H9 (cell line): Measurements from ENCODE around the gene CEP68. TPM values are rescaled to one million over a fixed set of nuclear protein-coding genes. Genes with fewer than 3 reads are reported as not detected.

Experiments
- DNase-seq: peaks from one replicate; pipeline ENCODE4 v3.0.0-alpha.2; 2017
- H2AFZ ChIP-seq: one replicate; pipeline ENCODE4 v1.6.1; 2013; ENCODE audit warnings: mild to moderate bottlenecking, low read length, control low read depth, moderate library complexity
- H2AK5ac ChIP-seq: 2 replicates; pipeline ENCODE4 v1.6.1; 2013; ENCODE audit warnings: low read length, control low read depth, mixed read lengths; ENCODE audit not compliant: insufficient read length
- H2BK120ac ChIP-seq: one replicate; pipeline ENCODE4 v1.6.1; 2013; ENCODE audit warnings: low read depth, mild to moderate bottlenecking, low read length, control low read depth, inconsistent platforms; ENCODE audit not compliant: poor library complexity, severe bottlenecking
- H2BK12ac ChIP-seq: 2 replicates; pipeline ENCODE4 v1.6.1; 2013; ENCODE audit warnings: low read length, control low read depth, mixed read lengths, low read depth; ENCODE audit not compliant: insufficient read length
- H2BK15ac ChIP-seq: 2 replicates; pipeline ENCODE4 v1.6.1; 2013; ENCODE audit warnings: low read depth, low read length, control low read depth
- H2BK20ac ChIP-seq: one replicate; pipeline ENCODE4 v1.6.1; 2013; ENCODE audit warnings: low read depth, mild to moderate bottlenecking, low read length, control low read depth, inconsistent platforms; ENCODE audit not compliant: poor library complexity, severe bottlenecking
- H2BK5ac ChIP-seq: 2 replicates; pipeline ENCODE4 v1.6.1; 2013; ENCODE audit warnings: low read length, control low read depth, mixed read lengths; ENCODE audit not compliant: insufficient read length
- H3K14ac ChIP-seq: 2 replicates; pipeline ENCODE4 v1.6.1; 2013; ENCODE audit warnings: low read length, control low read depth; ENCODE audit not compliant: insufficient read depth
- H3K18ac ChIP-seq: 2 replicates; pipeline ENCODE4 v1.6.1; 2013; ENCODE audit warnings: low read depth, mild to moderate bottlenecking, mixed read lengths, low read length, control low read depth; ENCODE audit not compliant: insufficient read length
- H3K23ac ChIP-seq: 2 replicates; pipeline ENCODE4 v1.6.1; 2013; ENCODE audit warnings: low read length, control low read depth, mixed read lengths, low read depth; ENCODE audit not compliant: insufficient read length
- H3K23me2 ChIP-seq: 2 replicates; pipeline ENCODE4 v1.6.1; 2013; ENCODE audit warnings: low read depth, mild to moderate bottlenecking, mixed read lengths, low read length, control low read depth; ENCODE audit not compliant: insufficient read length, poor library complexity, severe bottlenecking
- H3K27ac ChIP-seq: 2 replicates; pipeline ENCODE4 v1.5.1; 2013; ENCODE audit warnings: low read length, control low read depth, mixed read lengths, low read depth; ENCODE audit not compliant: insufficient read length
- H3K27me3 ChIP-seq: 2 replicates; pipeline ENCODE4 v1.6.1; 2013; ENCODE audit warnings: low read length, control low read depth, inconsistent platforms; ENCODE audit not compliant: insufficient read depth
- H3K4ac ChIP-seq: 2 replicates; pipeline ENCODE4 v1.6.1; 2013; ENCODE audit warnings: low read depth, mild to moderate bottlenecking, control low read depth, inconsistent platforms, low read length, moderate library complexity
- H3K4me1 ChIP-seq: 2 replicates; pipeline ENCODE4 v1.6.1; 2013; ENCODE audit warnings: low read length, control low read depth, inconsistent platforms; ENCODE audit not compliant: insufficient read depth
- H3K4me2 ChIP-seq: 2 replicates; pipeline ENCODE4 v1.6.1; 2013; ENCODE audit warnings: low read length, control low read depth, mixed read lengths; ENCODE audit not compliant: insufficient read length, insufficient read depth
- H3K56ac ChIP-seq: 2 replicates; pipeline ENCODE4 v1.6.1; 2013; ENCODE audit warnings: low read depth, mild to moderate bottlenecking, mixed read lengths, low read length, control low read depth; ENCODE audit not compliant: insufficient read length
- H3K79me1 ChIP-seq: 2 replicates; pipeline ENCODE4 v1.6.1; 2013; ENCODE audit warnings: low read depth, mild to moderate bottlenecking, moderate library complexity, low read length, control low read depth, inconsistent platforms; ENCODE audit not compliant: insufficient read depth, poor library complexity, severe bottlenecking
- H3K79me2 ChIP-seq: 2 replicates; pipeline ENCODE4 v1.6.1; 2013; ENCODE audit warnings: low read length, control low read depth, inconsistent platforms; ENCODE audit not compliant: insufficient read depth
- H3K9ac ChIP-seq: 2 replicates; pipeline ENCODE4 v1.6.1; 2013; ENCODE audit warnings: low read length, control low read depth, mixed read lengths; ENCODE audit not compliant: insufficient read length; ENCODE audit errors: extremely low read depth
- H3K9me3 ChIP-seq: one replicate; pipeline ENCODE4 v1.6.1; 2013; ENCODE audit warnings: low read depth, low read length, inconsistent platforms; ENCODE audit not compliant: control insufficient read depth
- H3T11ph ChIP-seq: one replicate; pipeline ENCODE4 v1.6.1; 2013; ENCODE audit warnings: mild to moderate bottlenecking, low read length, control low read depth, inconsistent platforms
- H4K20me1 ChIP-seq: one replicate; pipeline ENCODE4 v1.6.1; 2013; ENCODE audit not compliant: control insufficient read depth, insufficient read length, insufficient read depth
- H4K5ac ChIP-seq: 2 replicates; pipeline ENCODE4 v1.6.1; 2013; ENCODE audit warnings: low read depth, mild to moderate bottlenecking, mixed read lengths, low read length, control low read depth; ENCODE audit not compliant: insufficient read length
- H4K8ac ChIP-seq: replicated peaks from 2 replicates; pipeline ENCODE4 v1.6.1; 2013; ENCODE audit warnings: low read length, control low read depth, mixed read lengths, low read depth; ENCODE audit not compliant: insufficient read length
- H4K91ac ChIP-seq: 2 replicates; pipeline ENCODE4 v1.6.1; 2013; ENCODE audit warnings: low read depth, mild to moderate bottlenecking, moderate library complexity, mixed read lengths, low read length, control low read depth; ENCODE audit not compliant: insufficient read length
- H3K27ac Mint-ChIP-seq, 3 experiments: 2 replicates in 2 of 3; 3 replicates in 1 of 3; pipeline ENCODE4 v1.8.0; 2020 to 2021; ENCODE audit warnings: mixed read lengths in 3 of 3, mild to moderate bottlenecking in 1 of 3, moderate library complexity in 1 of 3
- H3K27me3 Mint-ChIP-seq: 2 replicates; pipeline ENCODE4 v1.8.0; 2021; ENCODE audit warnings: low read depth, mild to moderate bottlenecking, moderate library complexity, mixed read lengths
- H3K36me3 Mint-ChIP-seq, 3 experiments: 2 replicates in 2 of 3; 3 replicates in 1 of 3; pipeline ENCODE4 v1.8.0; 2020 to 2021; ENCODE audit warnings: low read depth in 3 of 3, mixed read lengths in 3 of 3; ENCODE audit not compliant: insufficient read depth in 1 of 3
- H3K4me1 Mint-ChIP-seq, 2 experiments: 2 replicates each; pipeline ENCODE4 v1.8.0; 2020; ENCODE audit warnings: mixed read lengths in 2 of 2
- H3K4me3 Mint-ChIP-seq, 2 experiments: 2 replicates in 1 of 2; 3 replicates in 1 of 2; pipeline ENCODE4 v1.8.0; 2020 to 2021; ENCODE audit warnings: mild to moderate bottlenecking in 2 of 2, mixed read lengths in 2 of 2, moderate library complexity in 1 of 2
- H3K9me3 Mint-ChIP-seq, 2 experiments: 2 replicates in 1 of 2; 3 replicates in 1 of 2; pipeline ENCODE4 v1.8.0; 2020; ENCODE audit warnings: mild to moderate bottlenecking in 2 of 2, mixed read lengths in 2 of 2, moderate library complexity in 1 of 2
- WGBS: extraction: QIAGEN DNeasy Blood & Tissue Kit; methylation state at CpG from one replicate; pipeline ENCODE4 v1.1.7; 2013; ENCODE audit warnings: missing lambda C conversion rate, low lambda C conversion rate, mixed read lengths; ENCODE audit not compliant: insufficient read length; ENCODE audit errors: extremely low coverage; 5-methylcytosine and 5-hydroxymethylcytosine counted together
- total RNA-seq: library from RNA; stranded (reverse); gene quantifications from 2 replicates; pipeline ENCODE4 v1.2.1, GENCODE V29; 2021
- TF ChIP-seq, protein P1 (sequence below): fragments of 200-600 bp; sonication (generic); conservative IDR thresholded peaks from 3 replicates; pipeline ENCODE4 v1.8.0; 2021; ENCODE audit warnings: antibody characterized with exemption, mild to moderate bottlenecking

CEP68 gene
- total RNA-seq, 1 experiment from 2014 or later, result 20.2 TPM

DNA sequence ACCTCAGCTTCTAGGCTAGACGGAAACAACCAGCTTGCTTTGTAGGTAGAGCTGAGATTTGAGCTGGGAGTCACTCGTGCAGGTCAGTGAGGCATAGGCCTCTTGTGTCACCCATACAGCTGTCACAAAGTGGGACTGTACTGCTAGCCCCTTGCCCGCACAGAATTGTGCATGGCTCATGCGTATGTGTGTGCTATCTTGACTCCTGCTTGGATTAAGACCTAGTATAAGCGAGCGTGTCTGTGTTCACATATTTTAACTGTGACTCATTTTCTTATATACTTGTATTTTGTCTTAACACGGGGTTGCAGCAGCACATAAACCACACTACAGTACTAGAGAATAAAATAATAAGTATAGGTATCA lies 20.1 kb downstream of the CEP68 start:
- no peaks in the 10 kb centered on the region for H3K9me3 ChIP-seq
- Mint-ChIP-seq H3K4me3 (no peak overlapping the region), H3K27me3 (no peaks in the 10 kb centered on the region), H3K4me1 (peaks cover 25 to 27% of the 10 kb centered on the region in 2 experiments), H3K36me3 (peaks cover 28 to 68% (median 60%) of the 10 kb centered on the region in 3 experiments), H3K27ac (peak overlapping the region in 1 of 3 experiments; percentile 8; a peak in 2 of 7 replicates), H3K9me3 (no peaks in the 10 kb centered on the region)
- no peak overlapping the region for H4K5ac ChIP-seq
- no peaks in the 10 kb centered on the region for H3K79me2 ChIP-seq
- no peak overlapping the region for H3T11ph ChIP-seq
- H4K91ac ChIP-seq, result no peak overlapping the region
- H3K79me1 ChIP-seq, result no peaks in the 10 kb centered on the region
- no peak overlapping the region for H2BK5ac ChIP-seq
- no peak overlapping the region for H2AFZ ChIP-seq
- H2BK15ac ChIP-seq, result no peak overlapping the region
- TF ChIP-seq, protein P1, sequence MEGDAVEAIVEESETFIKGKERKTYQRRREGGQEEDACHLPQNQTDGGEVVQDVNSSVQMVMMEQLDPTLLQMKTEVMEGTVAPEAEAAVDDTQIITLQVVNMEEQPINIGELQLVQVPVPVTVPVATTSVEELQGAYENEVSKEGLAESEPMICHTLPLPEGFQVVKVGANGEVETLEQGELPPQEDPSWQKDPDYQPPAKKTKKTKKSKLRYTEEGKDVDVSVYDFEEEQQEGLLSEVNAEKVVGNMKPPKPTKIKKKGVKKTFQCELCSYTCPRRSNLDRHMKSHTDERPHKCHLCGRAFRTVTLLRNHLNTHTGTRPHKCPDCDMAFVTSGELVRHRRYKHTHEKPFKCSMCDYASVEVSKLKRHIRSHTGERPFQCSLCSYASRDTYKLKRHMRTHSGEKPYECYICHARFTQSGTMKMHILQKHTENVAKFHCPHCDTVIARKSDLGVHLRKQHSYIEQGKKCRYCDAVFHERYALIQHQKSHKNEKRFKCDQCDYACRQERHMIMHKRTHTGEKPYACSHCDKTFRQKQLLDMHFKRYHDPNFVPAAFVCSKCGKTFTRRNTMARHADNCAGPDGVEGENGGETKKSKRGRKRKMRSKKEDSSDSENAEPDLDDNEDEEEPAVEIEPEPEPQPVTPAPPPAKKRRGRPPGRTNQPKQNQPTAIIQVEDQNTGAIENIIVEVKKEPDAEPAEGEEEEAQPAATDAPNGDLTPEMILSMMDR, result no peak
- no peak overlapping the region for H2AK5ac ChIP-seq
- H3K23ac ChIP-seq, result no peak overlapping the region
- no peak overlapping the region for H3K18ac ChIP-seq
- H3K4me2 ChIP-seq, result no peak overlapping the region
- no peak overlapping the region for H3K56ac ChIP-seq
- DNase-seq, result no peak
- H2BK120ac ChIP-seq, result no peak overlapping the region
- no peak overlapping the region for H2BK12ac ChIP-seq
- H3K27me3 ChIP-seq, result no peaks in the 10 kb centered on the region
- no peak overlapping the region for H3K9ac ChIP-seq
- peaks cover 10% of the 10 kb centered on the region; the same call in 1 of the 2 replicates for H3K4me1 ChIP-seq
- no peak overlapping the region for H4K8ac ChIP-seq
- no peak overlapping the region for H2BK20ac ChIP-seq
- no peak overlapping the region for H3K4ac ChIP-seq
- H3K14ac ChIP-seq, result no peak overlapping the region
- WGBS, result no CpG with 5 or more reads among the region's 7 CpGs
- H3K23me2 ChIP-seq, result no peaks in the 10 kb centered on the region
- H4K20me1 ChIP-seq, result no peaks in the 10 kb centered on the region
- H3K27ac ChIP-seq, result no peak overlapping the region
